ENCODE data around the gene BMPER. TPM values are rescaled to one million over a fixed set of nuclear protein-coding genes. Genes with fewer than 3 reads are reported as not detected.

The BMPER gene
- 54.1 TPM for polyA plus RNA-seq (2013, experiment 1 of 2)
- 52.9 TPM for polyA plus RNA-seq (2013, experiment 2 of 2)

DNA sequence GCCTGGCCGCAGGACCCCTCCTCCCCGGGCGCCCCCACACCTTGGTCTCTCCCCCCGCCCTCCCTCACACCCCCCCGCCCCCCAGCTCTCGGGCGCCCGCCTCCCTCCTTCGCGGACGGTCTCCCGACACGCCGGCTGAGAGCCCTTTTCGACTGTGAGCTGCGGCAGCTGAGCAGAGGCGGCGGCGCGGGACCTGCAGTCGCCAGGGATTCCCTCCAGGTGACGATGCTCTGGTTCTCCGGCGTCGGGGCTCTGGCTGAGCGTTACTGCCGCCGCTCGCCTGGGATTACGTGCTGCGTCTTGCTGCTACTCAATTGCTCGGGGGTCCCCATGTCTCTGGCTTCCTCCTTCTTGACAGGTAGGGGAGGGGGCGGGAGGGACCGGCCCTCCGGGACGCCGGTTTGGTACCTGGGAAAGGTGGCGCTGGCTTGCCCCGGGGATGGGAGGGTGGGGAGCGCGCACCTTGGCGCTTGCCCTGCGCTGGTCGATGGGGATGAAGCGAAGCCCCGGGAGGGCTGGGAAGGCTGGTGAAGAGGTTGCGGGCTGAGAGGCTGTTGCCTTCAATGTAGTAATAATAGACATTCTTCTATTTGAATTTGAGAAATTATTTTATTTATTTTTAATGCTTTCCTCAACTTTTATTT is at the start of gene BMPER:
TSS of gene BMPER (plus strand) at position 151 of the 644 bp plus-strand sequence. CDS start at position 226, 75 bp downstream.
- Histone ChIP-seq H3K27ac (ENCODE audit: low read depth, low read length, severe bottlenecking) (peak within 1 kb of the TSS; percentile 73), H3K9me3 (ENCODE audit: control insufficient read depth, low read length) (no peaks in the 10 kb centered on the region), H3K4me1 (ENCODE audit: control insufficient read depth, insufficient read depth, low read length, poor library complexity, severe bottlenecking) (peaks cover 12% of the 10 kb centered on the region), H3K36me3 (ENCODE audit: control insufficient read depth, insufficient read depth, low read length) (peaks cover 21% of the 10 kb centered on the region), H3K4me3 (ENCODE audit: extremely low read depth, insufficient read depth, low read length, poor library complexity, severe bottlenecking) (peak within 1 kb of the TSS; percentile 76)
- WGBS, 2 experiments (ENCODE audit: insufficient coverage in 2 of 2) = 0 to 2% methylated on average over 14 to 21 of the region's 47 CpGs

DNA sequence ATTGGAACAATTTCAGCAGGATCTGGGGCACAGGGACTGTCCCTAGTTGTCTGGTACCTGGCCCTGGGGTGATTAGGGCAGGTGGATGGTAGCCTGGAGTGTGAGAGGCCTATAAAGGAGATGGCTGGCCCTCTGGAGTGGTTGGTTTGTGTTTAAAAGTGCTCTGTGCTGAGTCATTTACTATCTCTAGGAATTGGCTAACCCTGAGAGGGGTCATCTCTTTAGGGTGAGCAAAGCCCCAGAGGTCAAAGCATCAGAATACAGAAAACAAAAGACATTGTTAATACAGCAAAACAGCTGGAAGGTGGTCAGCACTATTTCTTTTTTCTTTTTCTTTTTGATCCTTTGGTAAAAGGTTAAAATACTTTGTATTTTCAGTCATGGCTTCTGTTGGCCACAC is 43.4 kb upstream of the BMPER start:
- Histone ChIP-seq H3K36me3 (ENCODE audit: control insufficient read depth, insufficient read depth, low read length) (no peaks in the 10 kb centered on the region), H3K4me1 (ENCODE audit: control insufficient read depth, insufficient read depth, low read length, poor library complexity, severe bottlenecking) (no peaks in the 10 kb centered on the region), H3K27ac (ENCODE audit: low read depth, low read length, severe bottlenecking) (no peak overlapping the region), H3K4me3 (ENCODE audit: extremely low read depth, insufficient read depth, low read length, poor library complexity, severe bottlenecking) (no peak overlapping the region), H3K9me3 (ENCODE audit: control insufficient read depth, low read length) (peaks cover 21% of the 10 kb centered on the region)

DNA sequence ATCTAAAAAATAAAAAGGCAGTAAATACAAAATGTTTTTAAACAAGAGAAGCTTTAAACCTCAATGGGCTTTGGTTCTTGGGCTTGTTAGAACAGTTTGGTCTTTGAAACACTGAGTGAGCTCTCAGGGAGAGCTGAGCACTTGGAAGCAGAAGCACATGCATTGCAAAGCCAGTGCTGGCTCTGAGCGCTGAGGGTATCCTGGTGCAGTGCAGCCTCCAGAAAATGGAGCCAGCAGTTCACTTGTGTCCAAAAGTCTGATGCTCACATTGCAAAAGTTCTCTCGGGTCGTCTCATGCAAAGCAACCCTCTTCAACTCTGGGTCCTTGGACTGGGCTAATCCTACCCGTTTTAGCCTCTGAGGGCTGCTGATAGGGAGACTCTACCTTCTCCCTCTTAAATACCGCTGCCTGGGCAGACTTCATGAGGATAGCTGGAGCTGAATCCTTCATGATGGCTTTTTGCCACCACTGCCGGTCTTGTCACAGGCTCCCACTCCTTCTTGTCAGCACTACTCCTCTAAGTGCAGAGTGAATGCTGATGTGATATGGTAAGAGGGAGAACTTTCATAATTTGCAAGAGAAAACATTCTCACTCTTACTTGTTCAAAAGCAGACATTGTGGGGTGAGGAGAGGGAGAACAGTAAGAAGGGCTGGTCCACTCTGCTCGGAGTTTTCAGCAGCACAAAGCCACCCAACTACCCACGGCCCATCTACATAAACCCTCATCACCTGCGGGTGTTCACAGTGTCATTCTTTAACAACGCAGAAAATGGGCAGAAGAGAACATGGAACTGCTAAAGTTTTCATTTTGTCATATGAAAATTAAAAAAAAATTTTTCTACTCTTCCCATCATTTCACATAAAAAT is 42.2 kb upstream of the BMPER start:
- Histone ChIP-seq H3K27ac (ENCODE audit: low read depth, low read length, severe bottlenecking) (no peak overlapping the region), H3K36me3 (ENCODE audit: control insufficient read depth, insufficient read depth, low read length) (no peaks in the 10 kb centered on the region), H3K9me3 (ENCODE audit: control insufficient read depth, low read length) (peaks cover 21% of the 10 kb centered on the region), H3K4me3 (ENCODE audit: extremely low read depth, insufficient read depth, low read length, poor library complexity, severe bottlenecking) (no peak overlapping the region), H3K4me1 (ENCODE audit: control insufficient read depth, insufficient read depth, low read length, poor library complexity, severe bottlenecking) (peaks cover 5% of the 10 kb centered on the region)
- 75 to 79% methylated on average over 4 to 5 of the region's 10 CpGs for WGBS, 2 experiments (ENCODE audit: insufficient coverage in 2 of 2)

DNA sequence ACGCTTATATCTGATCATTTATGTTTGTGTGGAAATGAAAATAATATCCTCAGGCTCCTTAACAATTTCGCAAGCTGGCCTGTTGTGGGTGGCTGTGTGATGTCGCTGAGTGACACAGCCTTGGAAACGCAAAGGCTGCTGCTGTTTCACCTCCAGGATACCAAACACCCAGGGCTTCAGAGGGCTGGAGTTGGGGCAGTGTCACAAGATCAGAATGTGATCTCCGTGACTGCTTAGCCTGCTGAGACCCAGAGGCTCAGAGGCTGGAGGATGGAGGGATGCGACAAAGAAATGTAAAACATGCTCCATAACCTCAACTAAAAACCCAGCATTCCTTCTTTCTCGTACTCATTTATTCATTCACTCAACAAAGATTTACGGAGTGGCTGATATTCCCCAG is 37.2 kb upstream of the BMPER start:
- peak overlapping the region; percentile 23 for H3K27ac ChIP-seq (ENCODE audit: low read depth, low read length, severe bottlenecking)
- 90 to 100% methylated on average over 2 to 4 of the region's 8 CpGs for WGBS, 2 experiments (ENCODE audit: insufficient coverage in 2 of 2)
- H3K4me3 ChIP-seq (ENCODE audit: extremely low read depth, insufficient read depth, low read length, poor library complexity, severe bottlenecking) = no peak overlapping the region

DNA sequence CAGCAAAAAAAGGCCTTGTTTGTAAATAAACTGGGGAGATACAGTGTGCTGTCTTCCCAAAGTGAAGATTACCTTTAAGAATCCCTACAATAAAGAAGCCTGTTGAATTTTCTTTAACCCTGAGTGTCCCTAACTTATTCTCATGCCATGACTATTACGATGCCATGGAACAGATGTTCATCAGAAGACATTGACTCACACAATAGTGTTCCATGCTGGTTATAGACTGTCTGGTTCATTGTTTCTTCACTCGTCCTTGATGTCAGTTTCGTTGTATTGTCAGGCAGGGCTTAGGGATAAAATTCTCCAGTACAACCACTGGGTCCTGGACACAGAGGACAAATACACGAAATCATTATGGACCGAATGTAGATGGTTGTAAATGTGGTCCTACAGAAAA is 36.2 kb upstream of the BMPER start:
- Histone ChIP-seq H3K9me3 (ENCODE audit: control insufficient read depth, low read length) (peaks cover 4% of the 10 kb centered on the region), H3K36me3 (ENCODE audit: control insufficient read depth, insufficient read depth, low read length) (no peaks in the 10 kb centered on the region), H3K4me3 (ENCODE audit: extremely low read depth, insufficient read depth, low read length, poor library complexity, severe bottlenecking) (no peak overlapping the region), H3K4me1 (ENCODE audit: control insufficient read depth, insufficient read depth, low read length, poor library complexity, severe bottlenecking) (peaks cover 43% of the 10 kb centered on the region), H3K27ac (ENCODE audit: low read depth, low read length, severe bottlenecking) (no peak overlapping the region)
- WGBS, 2 experiments (ENCODE audit: insufficient coverage in 2 of 2) = 94 to 97% methylated on average over 3 to 5 of the region's 5 CpGs

More for the DNA sequence above, 37.2 kb upstream of the BMPER start:
- H3K36me3 ChIP-seq (ENCODE audit: control insufficient read depth, insufficient read depth, low read length) = no peaks in the 10 kb centered on the region
- peaks cover 33% of the 10 kb centered on the region for H3K4me1 ChIP-seq (ENCODE audit: control insufficient read depth, insufficient read depth, low read length, poor library complexity, severe bottlenecking)
- peaks cover 4% of the 10 kb centered on the region for H3K9me3 ChIP-seq (ENCODE audit: control insufficient read depth, low read length)

DNA sequence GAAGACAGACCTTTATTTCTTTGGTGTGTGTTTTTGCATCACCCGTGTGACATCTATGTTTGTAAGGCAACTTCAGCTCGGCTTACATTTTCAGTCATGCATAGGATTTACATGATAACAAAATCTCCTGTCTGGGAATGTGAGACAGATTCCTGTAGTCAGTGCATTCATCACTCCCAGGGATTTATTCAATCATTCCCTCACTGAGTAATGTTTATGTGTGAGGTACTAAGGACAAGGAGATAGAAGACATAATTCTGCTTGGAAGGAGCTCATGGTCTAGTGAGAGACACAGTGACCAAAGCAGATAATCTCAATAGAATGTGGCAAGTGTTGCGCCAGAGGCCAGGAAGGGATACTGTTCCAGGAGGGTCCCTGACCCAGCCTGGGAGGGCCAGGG is 35.2 kb upstream of the BMPER start:
- Histone ChIP-seq H3K27ac (ENCODE audit: low read depth, low read length, severe bottlenecking) (no peak overlapping the region), H3K4me3 (ENCODE audit: extremely low read depth, insufficient read depth, low read length, poor library complexity, severe bottlenecking) (no peak overlapping the region), H3K4me1 (ENCODE audit: control insufficient read depth, insufficient read depth, low read length, poor library complexity, severe bottlenecking) (peaks cover 51% of the 10 kb centered on the region), H3K9me3 (ENCODE audit: control insufficient read depth, low read length) (peaks cover 4% of the 10 kb centered on the region), H3K36me3 (ENCODE audit: control insufficient read depth, insufficient read depth, low read length) (no peaks in the 10 kb centered on the region)
- WGBS, 2 experiments (ENCODE audit: insufficient coverage in 2 of 2) = 100% methylated on average over 1 of the region's 3 CpGs

DNA sequence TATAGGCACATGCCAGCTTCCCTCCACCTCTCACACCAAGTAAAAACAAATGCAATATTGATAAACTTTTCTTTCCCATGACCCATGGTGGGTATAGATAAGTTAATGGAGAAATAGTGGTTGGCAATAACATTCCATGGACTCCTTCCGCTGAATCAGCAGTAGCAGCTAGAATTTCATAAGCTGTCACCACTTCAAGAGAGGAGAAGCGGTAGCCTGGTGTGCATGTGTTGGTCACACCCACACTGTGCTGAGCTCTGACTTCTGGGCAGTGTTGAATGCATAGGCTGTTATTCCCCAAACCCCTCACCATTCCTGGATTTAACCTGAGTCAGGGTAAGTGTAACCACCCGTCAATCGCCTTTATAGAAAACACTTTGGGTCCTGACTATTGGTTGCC is 32.5 kb upstream of the BMPER start:
- Histone ChIP-seq H3K36me3 (ENCODE audit: control insufficient read depth, insufficient read depth, low read length) (no peaks in the 10 kb centered on the region), H3K27ac (ENCODE audit: low read depth, low read length, severe bottlenecking) (peak overlapping the region; percentile 79), H3K4me3 (ENCODE audit: extremely low read depth, insufficient read depth, low read length, poor library complexity, severe bottlenecking) (no peak overlapping the region), H3K9me3 (ENCODE audit: control insufficient read depth, low read length) (no peaks in the 10 kb centered on the region), H3K4me1 (ENCODE audit: control insufficient read depth, insufficient read depth, low read length, poor library complexity, severe bottlenecking) (peaks cover 55% of the 10 kb centered on the region)
- WGBS, 2 experiments (ENCODE audit: insufficient coverage in 2 of 2) = 67 to 72% methylated on average over 3 to 4 of the region's 4 CpGs

DNA sequence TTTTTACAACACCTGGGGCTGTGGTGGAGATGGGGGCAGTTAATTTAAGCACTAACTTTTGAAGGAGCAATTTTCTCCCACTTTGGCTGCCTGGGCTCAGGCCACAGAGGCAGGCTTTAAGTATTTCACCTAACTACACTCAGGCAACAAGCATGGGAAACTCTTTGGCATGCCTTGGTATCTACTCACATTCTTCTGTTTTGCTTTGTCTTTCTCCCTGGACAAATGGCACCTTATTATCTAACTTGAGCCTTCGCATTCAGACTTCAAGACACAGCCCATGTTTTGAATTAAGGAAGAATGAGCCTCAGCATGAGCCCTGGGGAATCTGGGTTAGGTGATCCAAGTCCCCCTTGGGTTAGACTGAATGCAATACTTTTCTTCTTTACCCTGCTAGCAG is 31.8 kb upstream of the BMPER start:
- no peak overlapping the region for H3K4me3 ChIP-seq (ENCODE audit: extremely low read depth, insufficient read depth, low read length, poor library complexity, severe bottlenecking)

DNA sequence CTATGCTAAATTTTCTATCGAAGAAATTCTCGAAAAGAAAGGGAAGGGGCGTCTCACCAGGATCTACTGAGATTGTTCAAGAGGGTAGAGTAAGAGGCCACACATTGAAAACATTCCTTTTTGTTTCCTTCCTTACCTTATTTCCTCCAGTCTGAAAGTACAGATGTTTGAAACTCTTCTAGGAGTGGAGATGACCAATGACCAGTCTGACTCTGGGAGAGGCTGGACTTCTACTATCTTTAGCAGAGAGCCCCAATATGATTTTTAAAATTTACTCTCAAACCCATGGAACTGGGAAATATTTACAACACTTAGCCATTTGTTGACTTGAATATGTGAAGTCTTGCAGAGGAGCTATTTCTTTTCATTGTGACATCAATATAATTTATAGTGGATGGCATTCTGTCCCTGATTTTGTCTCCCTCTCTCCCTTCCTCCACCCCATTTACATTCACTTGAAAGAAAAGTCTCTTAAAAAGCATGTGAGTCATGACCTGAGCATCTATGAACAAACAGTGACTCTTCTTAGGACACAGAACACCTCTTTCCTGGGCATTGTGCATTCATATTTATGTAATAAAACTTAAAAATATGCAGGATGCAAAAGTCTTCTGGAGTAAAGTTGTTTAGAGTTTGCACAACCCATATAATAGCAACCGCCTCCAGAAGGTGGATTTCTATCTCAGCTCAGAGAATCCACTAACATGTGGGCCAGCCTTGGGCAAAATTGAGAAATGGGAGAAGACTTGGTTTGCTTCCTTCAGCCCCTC is 31.2 kb upstream of the BMPER start:
- Histone ChIP-seq H3K4me3 (ENCODE audit: extremely low read depth, insufficient read depth, low read length, poor library complexity, severe bottlenecking) (no peak overlapping the region), H3K9me3 (ENCODE audit: control insufficient read depth, low read length) (no peaks in the 10 kb centered on the region), H3K27ac (ENCODE audit: low read depth, low read length, severe bottlenecking) (peak overlapping the region; percentile 79), H3K36me3 (ENCODE audit: control insufficient read depth, insufficient read depth, low read length) (no peaks in the 10 kb centered on the region), H3K4me1 (ENCODE audit: control insufficient read depth, insufficient read depth, low read length, poor library complexity, severe bottlenecking) (peaks cover 42% of the 10 kb centered on the region)
- 67% methylated on average over 1 of the region's 4 CpGs; no CpG with 5 or more reads in 1 of the 2 experiments for WGBS, 2 experiments (ENCODE audit: insufficient coverage in 2 of 2)

More for the DNA sequence above, 31.8 kb upstream of the BMPER start:
- Histone ChIP-seq H3K27ac (ENCODE audit: low read depth, low read length, severe bottlenecking) (peak overlapping the region; percentile 79), H3K4me1 (ENCODE audit: control insufficient read depth, insufficient read depth, low read length, poor library complexity, severe bottlenecking) (peaks cover 48% of the 10 kb centered on the region), H3K36me3 (ENCODE audit: control insufficient read depth, insufficient read depth, low read length) (no peaks in the 10 kb centered on the region), H3K9me3 (ENCODE audit: control insufficient read depth, low read length) (no peaks in the 10 kb centered on the region)
- WGBS, 2 experiments (ENCODE audit: insufficient coverage in 2 of 2) = no CpG with 5 or more reads among the region's 1 CpG

DNA sequence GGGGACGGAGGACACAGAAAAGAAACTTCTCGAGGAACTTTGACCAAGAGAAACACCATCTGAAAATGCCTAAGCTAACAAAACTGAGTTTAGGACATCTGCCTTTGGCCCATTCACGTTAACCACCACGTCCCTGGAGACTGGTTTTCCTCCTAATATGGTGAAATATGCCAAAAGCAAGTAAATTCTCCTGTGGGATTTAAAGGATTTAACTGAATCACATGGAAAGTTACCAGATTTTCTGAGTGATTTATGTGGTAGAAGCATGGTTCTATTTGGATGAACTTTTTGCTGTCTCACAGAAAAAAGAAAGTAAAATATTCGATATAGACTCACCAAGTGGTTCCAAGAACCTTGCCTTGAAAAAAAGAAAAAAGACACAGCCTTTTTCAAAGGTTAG is 30.4 kb upstream of the BMPER start:
- Histone ChIP-seq H3K4me1 (ENCODE audit: control insufficient read depth, insufficient read depth, low read length, poor library complexity, severe bottlenecking) (peaks cover 39% of the 10 kb centered on the region), H3K36me3 (ENCODE audit: control insufficient read depth, insufficient read depth, low read length) (no peaks in the 10 kb centered on the region), H3K9me3 (ENCODE audit: control insufficient read depth, low read length) (no peaks in the 10 kb centered on the region), H3K27ac (ENCODE audit: low read depth, low read length, severe bottlenecking) (no peak overlapping the region), H3K4me3 (ENCODE audit: extremely low read depth, insufficient read depth, low read length, poor library complexity, severe bottlenecking) (no peak overlapping the region)
- 92 to 94% methylated on average over 2 of the region's 5 CpGs for WGBS, 2 experiments (ENCODE audit: insufficient coverage in 2 of 2)
